Measurements from ENCODE around the gene KCNMA1. TPM values are rescaled to one million over a fixed set of nuclear protein-coding genes. Genes with fewer than 3 reads are reported as not detected.
A peak's percentile ranks its signal among the peaks of the same experiment; 100 is the strongest.

KCNMA1 gene
- total RNA-seq, 1 donor: 77.8 TPM

GRCh38 chr10:76884673-76885275 is 752.8 kb downstream of the KCNMA1 start:
- TF ChIP-seq CTCF (IDR thresholded peaks at IDR 0.05; ENCODE audit: extremely low read depth, low read depth, low read length): no peak
- H3K4me3 ChIP-seq (ENCODE audit: insufficient read depth, low read length): no peak overlapping the region

GRCh38 chr10:76883596-76883995 is 754.0 kb downstream of the KCNMA1 start:
- Histone ChIP-seq H3K79me2 (ENCODE audit: insufficient read depth, low read length) (no peaks in the 10 kb centered on the region), H3K27me3 (ENCODE audit: insufficient read depth, low read length) (no peaks in the 10 kb centered on the region), H4K20me1 (ENCODE audit: insufficient read depth, low read length) (no peaks in the 10 kb centered on the region), H3K4me2 (ENCODE audit: insufficient read depth, low read length) (no peak overlapping the region), H2AFZ (ENCODE audit: low read length) (no peak overlapping the region), H3K36me3 (ENCODE audit: insufficient read depth, low read length) (no peaks in the 10 kb centered on the region), H3K4me3 (ENCODE audit: insufficient read depth, low read length) (no peak overlapping the region), H3K9me3 (ENCODE audit: low read depth, low read length) (no peaks in the 10 kb centered on the region), H3K27ac (ENCODE audit: low read depth, low read length) (no peak overlapping the region), H3K4me1 (ENCODE audit: insufficient read depth, low read length) (peaks cover 11% of the 10 kb centered on the region)
- no peak for TF ChIP-seq CTCF (IDR thresholded peaks at IDR 0.05; ENCODE audit: extremely low read depth, low read depth, low read length)
- no peak for DNase-seq (ENCODE audit: insufficient read length, low spot score, missing footprints)

More at GRCh38 chr10:76884673-76885275, 752.8 kb downstream of the KCNMA1 start:
- peaks cover 11% of the 10 kb centered on the region for H3K4me1 ChIP-seq (ENCODE audit: insufficient read depth, low read length)
- H2AFZ ChIP-seq (ENCODE audit: low read length): no peak overlapping the region
- no peaks in the 10 kb centered on the region for H4K20me1 ChIP-seq (ENCODE audit: insufficient read depth, low read length)
- no peak overlapping the region for H3K27ac ChIP-seq (ENCODE audit: low read depth, low read length)
- no peaks in the 10 kb centered on the region for H3K9me3 ChIP-seq (ENCODE audit: low read depth, low read length)
- no peaks in the 10 kb centered on the region for H3K36me3 ChIP-seq (ENCODE audit: insufficient read depth, low read length)
- no peak overlapping the region for H3K4me2 ChIP-seq (ENCODE audit: insufficient read depth, low read length)
- no peak for DNase-seq (ENCODE audit: insufficient read length, low spot score, missing footprints)
- no peaks in the 10 kb centered on the region for H3K27me3 ChIP-seq (ENCODE audit: insufficient read depth, low read length)
- no peaks in the 10 kb centered on the region for H3K79me2 ChIP-seq (ENCODE audit: insufficient read depth, low read length)

- no peaks in the 10 kb centered on the region for H3K79me2 ChIP-seq (ENCODE audit: insufficient read depth, low read length)
- no peak for TF ChIP-seq CTCF (IDR thresholded peaks at IDR 0.05; ENCODE audit: extremely low read depth, low read depth, low read length)
- no peak overlapping the region for H3K4me2 ChIP-seq (ENCODE audit: insufficient read depth, low read length)
- H3K27ac ChIP-seq (ENCODE audit: low read depth, low read length): no peak overlapping the region
- no peak for DNase-seq (ENCODE audit: insufficient read length, low spot score, missing footprints)
- no peaks in the 10 kb centered on the region for H3K9me3 ChIP-seq (ENCODE audit: low read depth, low read length)
- H3K27me3 ChIP-seq (ENCODE audit: insufficient read depth, low read length): no peaks in the 10 kb centered on the region
- no peaks in the 10 kb centered on the region for H3K36me3 ChIP-seq (ENCODE audit: insufficient read depth, low read length)
- H2AFZ ChIP-seq (ENCODE audit: low read length): no peak overlapping the region
- no peaks in the 10 kb centered on the region for H4K20me1 ChIP-seq (ENCODE audit: insufficient read depth, low read length)
- no peak overlapping the region for H3K4me3 ChIP-seq (ENCODE audit: insufficient read depth, low read length)
- H3K4me1 ChIP-seq (ENCODE audit: insufficient read depth, low read length): peaks cover 11% of the 10 kb centered on the region
Observed at GRCh38 chr10:76882796-76883195, 754.8 kb downstream of the KCNMA1 start.

GRCh38 chr10:76882245-76882644 is 755.4 kb downstream of the KCNMA1 start:
- no peak for TF ChIP-seq CTCF (IDR thresholded peaks at IDR 0.05; ENCODE audit: extremely low read depth, low read depth, low read length)
- H3K4me2 ChIP-seq (ENCODE audit: insufficient read depth, low read length): no peak overlapping the region
- H3K79me2 ChIP-seq (ENCODE audit: insufficient read depth, low read length): no peaks in the 10 kb centered on the region
- no peaks in the 10 kb centered on the region for H3K27me3 ChIP-seq (ENCODE audit: insufficient read depth, low read length)
- H2AFZ ChIP-seq (ENCODE audit: low read length): peak overlapping the region; percentile 9
- H3K4me1 ChIP-seq (ENCODE audit: insufficient read depth, low read length): peaks cover 11% of the 10 kb centered on the region
- no peaks in the 10 kb centered on the region for H3K36me3 ChIP-seq (ENCODE audit: insufficient read depth, low read length)
- H3K4me3 ChIP-seq (ENCODE audit: insufficient read depth, low read length): no peak overlapping the region
- H3K27ac ChIP-seq (ENCODE audit: low read depth, low read length): no peak overlapping the region
- no peak for DNase-seq (ENCODE audit: insufficient read length, low spot score, missing footprints)
- H3K9me3 ChIP-seq (ENCODE audit: low read depth, low read length): no peaks in the 10 kb centered on the region
- no peaks in the 10 kb centered on the region for H4K20me1 ChIP-seq (ENCODE audit: insufficient read depth, low read length)

All from osteoblast (primary cell).